GM12874 (cell line): ENCODE measurements around the gene C8G.

Source experiments
- CTCF ChIP-seq: IDR thresholded peaks from 2 replicates; pipeline ENCODE4 v1.5.1; 2011; ENCODE audit warnings: low read depth, mild to moderate bottlenecking, control low read depth, low read length, moderate library complexity; ENCODE audit not compliant: insufficient read depth

Gene C8G

GRCh38 chr9:136984464-136985026, 39.5 kb downstream of the C8G start:
- TF ChIP-seq CTCF, result no peak

- no peak for TF ChIP-seq CTCF
These were observed 40.1 kb downstream of the C8G start for GRCh38 chr9:136985027-136985602.

GRCh38 chr9:136985853-136986252, 40.8 kb downstream of the C8G start:
- no peak for TF ChIP-seq CTCF

- TF ChIP-seq CTCF, result no peak
These were observed 43.8 kb downstream of the C8G start for GRCh38 chr9:136988872-136989271.

- no peak for TF ChIP-seq CTCF
These were observed 45.3 kb downstream of the C8G start for GRCh38 chr9:136990242-136990911.

GRCh38 chr9:136991993-136992818, 47.2 kb downstream of the C8G start, which contains the start of gene PAXX:
Gene PAXX, plus strand, starts transcription at chr9:136992422. Its CDS starts 22 bp downstream, at chr9:136992444.
- no peak for TF ChIP-seq CTCF

- no peak for TF ChIP-seq CTCF
These were observed 47.9 kb downstream of the C8G start for GRCh38 chr9:136992819-136993369.
